Mesothelial cell of epicardium (in vitro differentiated cells): ENCODE results near the gene KLK15. TPM values are rescaled to one million over a fixed set of nuclear protein-coding genes. Genes with fewer than 3 reads are reported as not detected.

ENCODE experiments used
- DNase-seq, 2 experiments: peaks; one replicate each; pipeline ENCODE4 v3.0.0; 2021; ENCODE audit warnings: low spot score in 2 of 2; ENCODE audit not compliant: unreplicated experiment in 2 of 2
- H3K27ac Mint-ChIP-seq: 2 replicates; pipeline ENCODE4 v1.8.0; 2021; ENCODE audit warnings: mixed read lengths
- H3K27me3 Mint-ChIP-seq: 2 replicates; pipeline ENCODE4 v1.8.0; 2021; ENCODE audit warnings: low read depth, mixed read lengths
- H3K36me3 Mint-ChIP-seq: 2 replicates; pipeline ENCODE4 v1.8.0; 2021; ENCODE audit warnings: mixed read lengths
- H3K4me1 Mint-ChIP-seq: 2 replicates; pipeline ENCODE4 v1.8.0; 2021; ENCODE audit warnings: mixed read lengths
- H3K4me3 Mint-ChIP-seq: 2 replicates; pipeline ENCODE4 v1.8.0; 2021; ENCODE audit warnings: mild to moderate bottlenecking, moderate library complexity, mixed read lengths
- H3K9me3 Mint-ChIP-seq: 2 replicates; pipeline ENCODE4 v1.8.0; 2021; ENCODE audit warnings: mixed read lengths
- CTCF ChIP-seq: fragments of 200-600 bp; sonication (generic); IDR thresholded peaks from one replicate; pipeline ENCODE4 v1.5.0; 2021; ENCODE audit warnings: antibody characterized with exemption; ENCODE audit not compliant: unreplicated experiment
- total RNA-seq: library from RNA; stranded (reverse); gene quantifications from 3 replicates; pipeline ENCODE4 v1.2.1, GENCODE V29; 2021

KLK15 gene
- total RNA-seq, 1 donor from 2014 or later, result not detected

DNA sequence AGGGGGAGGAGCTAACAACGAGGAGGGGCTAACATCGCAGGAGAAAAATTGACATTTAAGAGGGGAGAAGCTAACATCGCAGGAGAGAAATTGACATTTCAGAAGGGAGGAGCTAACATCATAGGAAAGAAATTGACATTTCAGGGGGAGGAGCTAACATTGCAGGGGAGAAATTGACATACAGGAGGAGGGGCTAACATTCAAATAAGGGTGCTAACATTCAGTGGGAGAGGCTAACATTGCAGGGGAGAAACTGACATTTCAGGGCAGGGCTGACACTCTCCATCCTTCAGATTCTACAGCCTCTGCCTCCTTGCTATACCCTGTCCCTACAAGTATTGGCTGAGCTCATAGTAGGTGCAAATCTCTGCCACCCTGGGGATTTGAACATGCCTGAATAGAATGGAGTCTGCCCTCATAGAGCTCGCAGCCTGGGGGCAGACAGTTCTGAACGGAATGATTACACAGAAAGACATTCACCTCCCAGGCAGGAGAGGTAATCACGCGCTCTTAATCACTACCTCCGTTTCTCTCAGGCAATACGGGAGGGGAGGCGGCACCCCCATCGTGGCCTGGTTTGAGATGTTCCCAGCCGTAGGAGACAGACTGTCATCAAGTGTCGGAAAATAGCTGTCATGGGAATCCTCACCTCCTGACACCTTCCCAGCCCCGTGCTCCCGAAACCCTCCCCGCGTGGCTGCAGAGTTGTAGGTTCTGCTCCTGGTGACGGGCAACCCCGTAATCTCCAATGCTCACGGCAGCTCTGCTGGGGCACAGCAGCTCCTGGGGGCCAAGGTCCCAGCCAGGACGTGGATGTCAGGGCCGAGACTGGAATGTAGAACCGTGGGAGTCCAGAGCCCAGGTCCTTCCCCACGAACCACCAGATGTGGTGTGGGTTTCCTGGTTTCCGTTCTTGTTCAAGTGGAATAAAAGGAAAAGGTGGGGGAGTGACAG lies 53.6 kb downstream of the KLK15 start:
- H3K4me1 Mint-ChIP-seq, result peaks cover 8% of the 10 kb centered on the region
- TF ChIP-seq CTCF, result no peak
- H3K27me3 Mint-ChIP-seq, result peaks cover 86% of the 10 kb centered on the region
- no peak for DNase-seq
- no peaks in the 10 kb centered on the region for H3K36me3 Mint-ChIP-seq
- H3K4me3 Mint-ChIP-seq, result no peak overlapping the region
- H3K27ac Mint-ChIP-seq, result no peak overlapping the region
- H3K9me3 Mint-ChIP-seq, result no peaks in the 10 kb centered on the region

DNA sequence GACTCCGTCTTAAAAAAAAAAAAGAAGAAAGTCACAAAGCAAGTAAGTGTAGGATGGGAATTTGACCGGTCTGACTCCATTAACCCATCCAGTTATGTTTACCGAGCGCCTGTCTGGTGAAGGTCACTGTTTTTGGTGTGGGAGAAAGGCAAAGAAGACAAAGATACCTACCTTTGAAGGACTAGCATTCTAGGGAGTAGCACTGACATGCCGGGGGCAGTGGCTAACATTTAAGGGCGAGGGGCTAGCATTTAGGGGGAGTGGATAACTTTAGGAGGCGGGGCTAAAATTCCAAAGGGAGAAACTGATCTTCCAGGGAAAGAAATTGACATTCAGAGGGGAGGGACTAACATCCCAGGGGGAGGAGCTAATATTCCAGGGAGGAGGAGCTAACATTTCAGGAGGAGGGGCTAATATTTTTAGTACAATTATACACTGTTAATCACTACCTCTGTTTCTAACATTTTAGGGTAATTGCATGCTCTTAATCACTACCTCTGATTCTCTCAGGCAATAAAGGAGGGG lies 54.4 kb downstream of the KLK15 start:
- peaks cover 93% of the 10 kb centered on the region for H3K27me3 Mint-ChIP-seq
- no peak overlapping the region for H3K4me3 Mint-ChIP-seq
- no peak for TF ChIP-seq CTCF
- no peak overlapping the region for H3K27ac Mint-ChIP-seq
- no peaks in the 10 kb centered on the region for H3K9me3 Mint-ChIP-seq
- no peaks in the 10 kb centered on the region for H3K36me3 Mint-ChIP-seq
- H3K4me1 Mint-ChIP-seq, result peaks cover 8% of the 10 kb centered on the region
- no peak for DNase-seq

GRCh38 chr19:50777830-50778303 lies 55.5 kb downstream of the KLK15 start:
- Mint-ChIP-seq H3K4me3 (no peak overlapping the region), H3K27me3 (peaks cover 88% of the 10 kb centered on the region), H3K27ac (no peak overlapping the region), H3K4me1 (peaks cover 5% of the 10 kb centered on the region), H3K36me3 (no peaks in the 10 kb centered on the region), H3K9me3 (no peaks in the 10 kb centered on the region)
- no peak for TF ChIP-seq CTCF
- no peak for DNase-seq

- Mint-ChIP-seq H3K36me3 (no peaks in the 10 kb centered on the region), H3K27ac (no peak overlapping the region), H3K9me3 (no peaks in the 10 kb centered on the region), H3K4me1 (peaks cover 5% of the 10 kb centered on the region), H3K4me3 (no peak overlapping the region), H3K27me3 (peaks cover 82% of the 10 kb centered on the region)
- no peak for TF ChIP-seq CTCF
- DNase-seq, result no peak
Observed at GRCh38 chr19:50777261-50777660, 56.1 kb downstream of the KLK15 start.

- Mint-ChIP-seq H3K9me3 (no peaks in the 10 kb centered on the region), H3K4me1 (peaks cover 5% of the 10 kb centered on the region), H3K27me3 (peaks cover 71% of the 10 kb centered on the region), H3K4me3 (no peak overlapping the region), H3K27ac (no peak overlapping the region), H3K36me3 (no peaks in the 10 kb centered on the region)
- TF ChIP-seq CTCF, result no peak
- DNase-seq, result no peak
Observed at GRCh38 chr19:50776131-50776530, 57.2 kb downstream of the KLK15 start.

Other genes with a start within 250 kb of the KLK15 start
- 0.31 to 0.77 TPM (median 0.60 TPM) in 3 replicates for gene SYT3, start 193.7 kb downstream of the KLK15 start, total RNA-seq
- gene C19orf81, start 184.1 kb downstream of the KLK15 start, total RNA-seq, result 3.0 to 5.0 TPM (median 3.5 TPM) in 3 replicates
- 11.9 to 14.0 TPM (median 13.5 TPM) in 3 replicates for gene SHANK1, start 113.8 kb downstream of the KLK15 start, total RNA-seq
- 33.0 to 34.4 TPM (median 33.6 TPM) in 3 replicates for gene CLEC11A, start 110.2 kb downstream of the KLK15 start, total RNA-seq
- gene GPR32, start 63.1 kb downstream of the KLK15 start, total RNA-seq, result not detected in 3 replicates
- not detected in 3 replicates for gene ACP4, start 43.2 kb downstream of the KLK15 start, total RNA-seq
- gene KLK1, start 9.8 kb downstream of the KLK15 start, total RNA-seq, result 0.27 to 0.40 TPM in 2 of 3 replicates, not detected in the other
- gene KLK3, start 21.3 kb upstream of the KLK15 start, total RNA-seq, result not detected in 3 replicates
- not detected in 3 replicates for gene KLK2, start 39.9 kb upstream of the KLK15 start, total RNA-seq
- gene KLK4, start 77.8 kb upstream of the KLK15 start, total RNA-seq, result not detected in 3 replicates
- 8.9 to 11.5 TPM (median 9.5 TPM) in 3 replicates for gene KLK5, start 119.5 kb upstream of the KLK15 start, total RNA-seq
- 14.6 to 15.4 TPM (median 15.4 TPM) in 3 replicates for gene KLK6, start 136.0 kb upstream of the KLK15 start, total RNA-seq
- 0.52 to 1.3 TPM (median 0.97 TPM) in 3 replicates for gene KLK7, start 150.3 kb upstream of the KLK15 start, total RNA-seq
- gene KLK8, start 168.0 kb upstream of the KLK15 start, total RNA-seq, result 5.4 to 8.6 TPM (median 6.9 TPM) in 3 replicates
- gene KLK10, start 186.1 kb upstream of the KLK15 start, total RNA-seq, result 1.4 to 2.2 TPM (median 2.1 TPM) in 3 replicates
- gene KLK11, start 193.0 kb upstream of the KLK15 start, total RNA-seq, result not detected in 3 replicates
- gene KLK12, start 201.4 kb upstream of the KLK15 start, total RNA-seq, result not detected in 3 replicates
- gene KLK13, start 231.5 kb upstream of the KLK15 start, total RNA-seq, result 0.27 to 0.54 TPM (median 0.43 TPM) in 3 replicates
- 0.45 to 0.99 TPM (median 0.47 TPM) in 3 replicates for gene KLK14, start 249.3 kb upstream of the KLK15 start, total RNA-seq